ENCODE data around the gene RPRM. TPM values are rescaled to one million over a fixed set of nuclear protein-coding genes. Genes with fewer than 3 reads are reported as not detected.

Gene RPRM
- total and polyA plus RNA-seq, 2 of the 13 experiments (the other 11 are each of a cell fraction or from before 2014, with no cell fraction given), result not detected

DNA sequence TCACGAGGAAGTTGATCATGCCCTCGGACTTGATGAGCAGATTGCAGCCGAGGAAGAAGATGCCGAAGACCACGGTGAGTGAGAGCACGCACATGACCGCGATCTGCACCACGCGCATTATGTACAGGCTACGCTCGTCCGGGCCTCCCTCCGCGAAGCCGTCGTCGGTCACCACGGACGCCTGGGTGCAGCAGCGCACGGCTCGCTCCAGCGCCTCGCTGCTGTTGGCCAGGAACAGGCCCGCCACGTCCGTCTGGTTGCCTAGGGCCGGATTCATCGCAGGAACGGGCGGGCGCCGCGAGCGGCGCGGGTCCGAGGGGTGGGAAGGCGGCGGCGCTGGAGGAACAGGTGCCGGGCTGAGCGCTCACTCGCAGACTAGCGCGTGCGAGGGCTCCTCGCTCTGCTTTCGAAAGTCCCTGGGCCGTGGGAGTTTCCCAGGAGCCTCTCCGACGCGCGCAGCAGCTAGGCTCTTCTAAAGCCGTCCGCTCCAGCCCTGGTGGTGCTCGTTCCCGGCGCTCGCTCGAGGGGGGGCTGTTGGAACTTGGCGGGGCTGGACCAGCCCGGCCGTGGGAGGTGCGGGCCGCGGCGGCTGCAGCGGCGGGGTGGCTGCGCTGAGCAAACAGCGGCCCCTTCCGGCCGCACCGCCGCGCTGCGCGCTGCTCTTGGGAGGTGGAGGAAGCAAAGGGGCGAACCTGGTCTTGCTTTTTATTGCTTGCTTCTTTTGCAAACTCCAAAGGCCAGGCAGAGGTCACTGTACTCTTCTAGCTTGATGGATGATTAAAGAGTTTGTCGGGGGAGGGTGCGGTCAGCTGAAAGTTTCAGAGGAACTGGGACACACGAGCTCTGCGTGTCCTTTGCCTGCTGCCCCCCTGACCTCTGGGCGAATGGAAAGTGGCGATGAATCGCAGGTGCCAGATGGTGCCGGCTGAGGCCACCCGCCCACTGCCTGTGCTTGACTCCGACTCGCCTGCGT lies at the start of gene RPRM (continued):
- TF ChIP-seq ZNF33B (CRISPR knock-in tag; IDR thresholded peaks at IDR 0.05) (no peak), KLF16 (CRISPR knock-in tag; IDR thresholded peaks at IDR 0.05) (no peak), ZNF34 (CRISPR knock-in tag; IDR thresholded peaks at IDR 0.05; ENCODE audit: borderline replicate concordance) (0 out of 2 replicates have a peak, but pooled peaks have one; percentile 73), ZNF552 (CRISPR knock-in tag; IDR thresholded peaks at IDR 0.05; ENCODE audit: borderline replicate concordance) (no peak), ZNF264 (CRISPR knock-in tag; IDR thresholded peaks at IDR 0.05) (0 out of 2 replicates have a peak, but pooled peaks have one; percentile 21), ZNF569 (CRISPR knock-in tag; IDR thresholded peaks at IDR 0.05; ENCODE audit: borderline replicate concordance) (no peak), PPARG (CRISPR knock-in tag; conservative IDR thresholded peaks at IDR 0.05) (no peak), PHB2 (IDR thresholded peaks at IDR 0.05; ENCODE audit: partially characterized antibody) (no peak), HOXA7 (CRISPR knock-in tag; IDR thresholded peaks at IDR 0.05) (no peak), ASH2L (IDR thresholded peaks at IDR 0.05; ENCODE audit: insufficient read length, low read depth, low read length) (peak; percentile 60), GPN1 (CRISPR knock-in tag; IDR thresholded peaks at IDR 0.05; ENCODE audit: borderline replicate concordance) (no peak)
- TF ChIP-seq, protein P1, sequence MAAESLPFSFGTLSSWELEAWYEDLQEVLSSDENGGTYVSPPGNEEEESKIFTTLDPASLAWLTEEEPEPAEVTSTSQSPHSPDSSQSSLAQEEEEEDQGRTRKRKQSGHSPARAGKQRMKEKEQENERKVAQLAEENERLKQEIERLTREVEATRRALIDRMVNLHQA (CRISPR knock-in tag; IDR thresholded peaks at IDR 0.05), result no peak
- TF ChIP-seq, protein P2, sequence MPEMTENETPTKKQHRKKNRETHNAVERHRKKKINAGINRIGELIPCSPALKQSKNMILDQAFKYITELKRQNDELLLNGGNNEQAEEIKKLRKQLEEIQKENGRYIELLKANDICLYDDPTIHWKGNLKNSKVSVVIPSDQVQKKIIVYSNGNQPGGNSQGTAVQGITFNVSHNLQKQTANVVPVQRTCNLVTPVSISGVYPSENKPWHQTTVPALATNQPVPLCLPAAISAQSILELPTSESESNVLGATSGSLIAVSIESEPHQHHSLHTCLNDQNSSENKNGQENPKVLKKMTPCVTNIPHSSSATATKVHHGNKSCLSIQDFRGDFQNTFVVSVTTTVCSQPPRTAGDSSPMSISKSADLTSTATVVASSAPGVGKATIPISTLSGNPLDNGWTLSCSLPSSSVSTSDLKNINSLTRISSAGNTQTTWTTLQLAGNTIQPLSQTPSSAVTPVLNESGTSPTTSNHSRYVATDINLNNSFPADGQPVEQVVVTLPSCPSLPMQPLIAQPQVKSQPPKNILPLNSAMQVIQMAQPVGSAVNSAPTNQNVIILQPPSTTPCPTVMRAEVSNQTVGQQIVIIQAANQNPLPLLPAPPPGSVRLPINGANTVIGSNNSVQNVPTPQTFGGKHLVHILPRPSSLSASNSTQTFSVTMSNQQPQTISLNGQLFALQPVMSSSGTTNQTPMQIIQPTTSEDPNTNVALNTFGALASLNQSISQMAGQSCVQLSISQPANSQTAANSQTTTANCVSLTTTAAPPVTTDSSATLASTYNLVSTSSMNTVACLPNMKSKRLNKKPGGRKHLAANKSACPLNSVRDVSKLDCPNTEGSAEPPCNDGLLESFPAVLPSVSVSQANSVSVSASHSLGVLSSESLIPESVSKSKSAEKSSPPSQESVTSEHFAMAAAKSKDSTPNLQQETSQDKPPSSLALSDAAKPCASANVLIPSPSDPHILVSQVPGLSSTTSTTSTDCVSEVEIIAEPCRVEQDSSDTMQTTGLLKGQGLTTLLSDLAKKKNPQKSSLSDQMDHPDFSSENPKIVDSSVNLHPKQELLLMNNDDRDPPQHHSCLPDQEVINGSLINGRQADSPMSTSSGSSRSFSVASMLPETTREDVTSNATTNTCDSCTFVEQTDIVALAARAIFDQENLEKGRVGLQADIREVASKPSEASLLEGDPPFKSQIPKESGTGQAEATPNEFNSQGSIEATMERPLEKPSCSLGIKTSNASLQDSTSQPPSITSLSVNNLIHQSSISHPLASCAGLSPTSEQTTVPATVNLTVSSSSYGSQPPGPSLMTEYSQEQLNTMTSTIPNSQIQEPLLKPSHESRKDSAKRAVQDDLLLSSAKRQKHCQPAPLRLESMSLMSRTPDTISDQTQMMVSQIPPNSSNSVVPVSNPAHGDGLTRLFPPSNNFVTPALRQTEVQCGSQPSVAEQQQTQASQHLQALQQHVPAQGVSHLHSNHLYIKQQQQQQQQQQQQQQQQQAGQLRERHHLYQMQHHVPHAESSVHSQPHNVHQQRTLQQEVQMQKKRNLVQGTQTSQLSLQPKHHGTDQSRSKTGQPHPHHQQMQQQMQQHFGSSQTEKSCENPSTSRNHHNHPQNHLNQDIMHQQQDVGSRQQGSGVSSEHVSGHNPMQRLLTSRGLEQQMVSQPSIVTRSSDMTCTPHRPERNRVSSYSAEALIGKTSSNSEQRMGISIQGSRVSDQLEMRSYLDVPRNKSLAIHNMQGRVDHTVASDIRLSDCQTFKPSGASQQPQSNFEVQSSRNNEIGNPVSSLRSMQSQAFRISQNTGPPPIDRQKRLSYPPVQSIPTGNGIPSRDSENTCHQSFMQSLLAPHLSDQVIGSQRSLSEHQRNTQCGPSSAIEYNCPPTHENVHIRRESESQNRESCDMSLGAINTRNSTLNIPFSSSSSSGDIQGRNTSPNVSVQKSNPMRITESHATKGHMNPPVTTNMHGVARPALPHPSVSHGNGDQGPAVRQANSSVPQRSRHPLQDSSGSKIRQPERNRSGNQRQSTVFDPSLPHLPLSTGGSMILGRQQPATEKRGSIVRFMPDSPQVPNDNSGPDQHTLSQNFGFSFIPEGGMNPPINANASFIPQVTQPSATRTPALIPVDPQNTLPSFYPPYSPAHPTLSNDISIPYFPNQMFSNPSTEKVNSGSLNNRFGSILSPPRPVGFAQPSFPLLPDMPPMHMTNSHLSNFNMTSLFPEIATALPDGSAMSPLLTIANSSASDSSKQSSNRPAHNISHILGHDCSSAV (CRISPR knock-in tag; IDR thresholded peaks at IDR 0.05; ENCODE audit: borderline replicate concordance), result no peak
- TF ChIP-seq, protein P3, sequence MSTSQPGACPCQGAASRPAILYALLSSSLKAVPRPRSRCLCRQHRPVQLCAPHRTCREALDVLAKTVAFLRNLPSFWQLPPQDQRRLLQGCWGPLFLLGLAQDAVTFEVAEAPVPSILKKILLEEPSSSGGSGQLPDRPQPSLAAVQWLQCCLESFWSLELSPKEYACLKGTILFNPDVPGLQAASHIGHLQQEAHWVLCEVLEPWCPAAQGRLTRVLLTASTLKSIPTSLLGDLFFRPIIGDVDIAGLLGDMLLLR (CRISPR knock-in tag; IDR thresholded peaks at IDR 0.05), result peak; percentile 48; the same call in 1 of the 2 replicates
- TF ChIP-seq, protein P4, sequence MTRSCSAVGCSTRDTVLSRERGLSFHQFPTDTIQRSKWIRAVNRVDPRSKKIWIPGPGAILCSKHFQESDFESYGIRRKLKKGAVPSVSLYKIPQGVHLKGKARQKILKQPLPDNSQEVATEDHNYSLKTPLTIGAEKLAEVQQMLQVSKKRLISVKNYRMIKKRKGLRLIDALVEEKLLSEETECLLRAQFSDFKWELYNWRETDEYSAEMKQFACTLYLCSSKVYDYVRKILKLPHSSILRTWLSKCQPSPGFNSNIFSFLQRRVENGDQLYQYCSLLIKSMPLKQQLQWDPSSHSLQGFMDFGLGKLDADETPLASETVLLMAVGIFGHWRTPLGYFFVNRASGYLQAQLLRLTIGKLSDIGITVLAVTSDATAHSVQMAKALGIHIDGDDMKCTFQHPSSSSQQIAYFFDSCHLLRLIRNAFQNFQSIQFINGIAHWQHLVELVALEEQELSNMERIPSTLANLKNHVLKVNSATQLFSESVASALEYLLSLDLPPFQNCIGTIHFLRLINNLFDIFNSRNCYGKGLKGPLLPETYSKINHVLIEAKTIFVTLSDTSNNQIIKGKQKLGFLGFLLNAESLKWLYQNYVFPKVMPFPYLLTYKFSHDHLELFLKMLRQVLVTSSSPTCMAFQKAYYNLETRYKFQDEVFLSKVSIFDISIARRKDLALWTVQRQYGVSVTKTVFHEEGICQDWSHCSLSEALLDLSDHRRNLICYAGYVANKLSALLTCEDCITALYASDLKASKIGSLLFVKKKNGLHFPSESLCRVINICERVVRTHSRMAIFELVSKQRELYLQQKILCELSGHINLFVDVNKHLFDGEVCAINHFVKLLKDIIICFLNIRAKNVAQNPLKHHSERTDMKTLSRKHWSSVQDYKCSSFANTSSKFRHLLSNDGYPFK (CRISPR knock-in tag; IDR thresholded peaks at IDR 0.05; ENCODE audit: borderline replicate concordance), result no peak

Measured in HepG2 (cell line).